ENCODE results near the gene SVOPL. TPM values are rescaled to one million over a fixed set of nuclear protein-coding genes. Genes with fewer than 3 reads are reported as not detected.

The SVOPL gene
- total and polyA plus RNA-seq, 4 donors, result 0.13 to 1.5 (median 0.39) TPM; not detected in 1

DNA sequence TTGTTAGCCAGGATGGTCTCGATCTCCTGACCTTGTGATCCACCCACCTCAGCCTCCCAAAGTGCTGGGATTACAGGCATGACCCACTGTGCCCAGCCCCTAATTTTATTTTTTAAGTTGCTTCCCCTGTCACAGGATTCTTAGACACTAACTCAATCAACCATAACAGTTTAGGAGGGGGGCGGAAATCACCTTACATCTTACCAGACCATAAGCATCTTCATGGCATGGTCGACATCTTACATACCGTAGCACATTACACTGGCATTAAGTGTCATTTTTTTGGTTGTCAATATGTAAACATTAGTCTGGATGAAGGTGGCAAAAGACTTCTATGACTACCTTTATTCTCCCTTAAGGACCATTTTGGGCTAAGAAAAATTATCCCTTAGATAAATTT, 145.5 kb downstream of the SVOPL start:
- DNase-seq, result no peak
- TF ChIP-seq, protein P1, sequence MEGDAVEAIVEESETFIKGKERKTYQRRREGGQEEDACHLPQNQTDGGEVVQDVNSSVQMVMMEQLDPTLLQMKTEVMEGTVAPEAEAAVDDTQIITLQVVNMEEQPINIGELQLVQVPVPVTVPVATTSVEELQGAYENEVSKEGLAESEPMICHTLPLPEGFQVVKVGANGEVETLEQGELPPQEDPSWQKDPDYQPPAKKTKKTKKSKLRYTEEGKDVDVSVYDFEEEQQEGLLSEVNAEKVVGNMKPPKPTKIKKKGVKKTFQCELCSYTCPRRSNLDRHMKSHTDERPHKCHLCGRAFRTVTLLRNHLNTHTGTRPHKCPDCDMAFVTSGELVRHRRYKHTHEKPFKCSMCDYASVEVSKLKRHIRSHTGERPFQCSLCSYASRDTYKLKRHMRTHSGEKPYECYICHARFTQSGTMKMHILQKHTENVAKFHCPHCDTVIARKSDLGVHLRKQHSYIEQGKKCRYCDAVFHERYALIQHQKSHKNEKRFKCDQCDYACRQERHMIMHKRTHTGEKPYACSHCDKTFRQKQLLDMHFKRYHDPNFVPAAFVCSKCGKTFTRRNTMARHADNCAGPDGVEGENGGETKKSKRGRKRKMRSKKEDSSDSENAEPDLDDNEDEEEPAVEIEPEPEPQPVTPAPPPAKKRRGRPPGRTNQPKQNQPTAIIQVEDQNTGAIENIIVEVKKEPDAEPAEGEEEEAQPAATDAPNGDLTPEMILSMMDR (IDR thresholded peaks at IDR 0.05; ENCODE audit: control extremely low read depth, extremely low read depth), result no peak
- WGBS, 2 donors, result 97 to 99% methylated on average over 4 of the region's 4 CpGs
- Histone ChIP-seq H3K9me3 (ENCODE audit: control insufficient read depth in 4 of 4, insufficient read depth in 3 of 4, low read length in 3 of 4) (peaks cover 16 to 37% (median 25%) of the 10 kb centered on the region in 4 donors), H3K36me3 (ENCODE audit: control insufficient read depth in 4 of 4, insufficient read depth in 4 of 4, low read length in 4 of 4) (peaks cover 32 to 92% (median 72%) of the 10 kb centered on the region in 4 donors), H3K27ac (ENCODE audit: low read depth in 1 of 2, low read length in 1 of 2) (no peak overlapping the region), H3K9ac (ENCODE audit: insufficient read depth in 1 of 2, low read length in 2 of 2) (no peak overlapping the region), H3K4me1 (ENCODE audit: control insufficient read depth in 5 of 5, insufficient read depth in 5 of 5, low read length in 5 of 5) (no peaks in the 10 kb centered on the region), H3K27me3 (ENCODE audit: control insufficient read depth in 3 of 3, insufficient read depth in 3 of 3, low read length in 2 of 3) (no peaks in the 10 kb centered on the region), H3K4me3 (no peak overlapping the region)
- ATAC-seq (ENCODE audit: insufficient read depth, low FRiP score), result no peak

DNA sequence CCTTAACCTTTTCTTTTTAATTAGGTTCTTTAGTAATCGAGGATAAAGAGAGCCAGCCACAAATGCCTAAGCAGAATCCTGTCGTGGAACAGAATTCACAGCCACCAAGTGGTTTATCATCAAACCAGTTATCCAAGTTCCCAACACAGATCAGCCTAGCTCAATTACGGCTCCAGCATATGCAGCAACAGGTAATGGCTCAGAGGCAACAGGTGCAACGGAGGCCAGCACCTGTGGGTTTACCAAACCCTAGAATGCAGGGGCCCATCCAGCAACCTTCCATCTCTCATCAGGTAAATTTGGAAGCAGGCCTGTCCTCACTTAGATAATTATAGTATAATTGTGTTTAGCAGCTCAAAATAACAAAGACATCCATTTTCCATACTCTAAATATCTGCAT, 146.5 kb downstream of the SVOPL start:
- H3K27me3 ChIP-seq (ENCODE audit: control insufficient read depth in 3 of 3, insufficient read depth in 3 of 3, low read length in 2 of 3), result no peaks in the 10 kb centered on the region
- TF ChIP-seq, protein P1 (IDR thresholded peaks at IDR 0.05; ENCODE audit: control extremely low read depth, extremely low read depth), result no peak
- DNase-seq, result no peak
- no peak overlapping the region for H3K9ac ChIP-seq (ENCODE audit: insufficient read depth in 1 of 2, low read length in 2 of 2)
- H3K4me1 ChIP-seq (ENCODE audit: control insufficient read depth in 5 of 5, insufficient read depth in 5 of 5, low read length in 5 of 5), result no peaks in the 10 kb centered on the region
- 97 to 98% methylated on average over 4 of the region's 4 CpGs for WGBS, 2 donors
- H3K27ac ChIP-seq (ENCODE audit: low read depth in 1 of 2, low read length in 1 of 2), result no peak overlapping the region
- no peak overlapping the region for H3K4me3 ChIP-seq
- H3K36me3 ChIP-seq (ENCODE audit: control insufficient read depth in 4 of 4, insufficient read depth in 4 of 4, low read length in 4 of 4), result peaks cover 26 to 82% (median 64%) of the 10 kb centered on the region in 4 donors
- no peak for ATAC-seq (ENCODE audit: insufficient read depth, low FRiP score)
- peaks cover 16 to 33% (median 24%) of the 10 kb centered on the region in 4 donors for H3K9me3 ChIP-seq (ENCODE audit: control insufficient read depth in 4 of 4, insufficient read depth in 3 of 4, low read length in 3 of 4)

DNA sequence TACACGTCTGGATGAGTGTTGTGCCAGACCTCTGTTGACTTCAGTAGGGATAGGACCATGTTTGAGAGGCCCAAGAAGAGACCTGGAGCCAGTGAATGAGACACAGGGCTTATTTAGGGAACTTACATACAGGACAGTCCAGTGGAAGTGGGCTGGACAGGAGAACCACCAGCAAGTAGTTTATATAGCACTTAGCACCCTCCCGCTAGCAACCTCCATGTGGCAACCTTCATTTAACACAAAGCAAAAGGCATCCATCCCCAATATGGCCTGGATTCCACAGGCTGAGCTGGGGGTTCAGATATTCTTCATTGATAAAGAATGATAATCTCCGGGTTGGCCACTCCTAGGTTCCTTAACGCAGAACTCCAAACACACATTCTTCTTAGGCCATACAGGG, 147.4 kb downstream of the SVOPL start:
- H3K27me3 ChIP-seq (ENCODE audit: control insufficient read depth in 3 of 3, insufficient read depth in 3 of 3, low read length in 2 of 3), result no peaks in the 10 kb centered on the region
- peaks cover 16 to 28% (median 20%) of the 10 kb centered on the region in 4 donors for H3K9me3 ChIP-seq (ENCODE audit: control insufficient read depth in 4 of 4, insufficient read depth in 3 of 4, low read length in 3 of 4)
- TF ChIP-seq, protein P1 (IDR thresholded peaks at IDR 0.05; ENCODE audit: control extremely low read depth, extremely low read depth), result no peak
- H3K36me3 ChIP-seq (ENCODE audit: control insufficient read depth in 4 of 4, insufficient read depth in 4 of 4, low read length in 4 of 4), result peaks cover 25 to 77% (median 58%) of the 10 kb centered on the region in 4 donors
- ATAC-seq (ENCODE audit: insufficient read depth, low FRiP score), result no peak
- H3K27ac ChIP-seq (ENCODE audit: low read depth in 1 of 2, low read length in 1 of 2), result no peak overlapping the region
- DNase-seq, result no peak
- peaks cover 0 to 4% (median 0%) of the 10 kb centered on the region in 5 donors for H3K4me1 ChIP-seq (ENCODE audit: control insufficient read depth in 5 of 5, insufficient read depth in 5 of 5, low read length in 5 of 5)
- 95 to 97% methylated on average over 4 of the region's 4 CpGs for WGBS, 2 donors
- no peak overlapping the region for H3K4me3 ChIP-seq
- H3K9ac ChIP-seq (ENCODE audit: insufficient read depth in 1 of 2, low read length in 2 of 2), result no peak overlapping the region

DNA sequence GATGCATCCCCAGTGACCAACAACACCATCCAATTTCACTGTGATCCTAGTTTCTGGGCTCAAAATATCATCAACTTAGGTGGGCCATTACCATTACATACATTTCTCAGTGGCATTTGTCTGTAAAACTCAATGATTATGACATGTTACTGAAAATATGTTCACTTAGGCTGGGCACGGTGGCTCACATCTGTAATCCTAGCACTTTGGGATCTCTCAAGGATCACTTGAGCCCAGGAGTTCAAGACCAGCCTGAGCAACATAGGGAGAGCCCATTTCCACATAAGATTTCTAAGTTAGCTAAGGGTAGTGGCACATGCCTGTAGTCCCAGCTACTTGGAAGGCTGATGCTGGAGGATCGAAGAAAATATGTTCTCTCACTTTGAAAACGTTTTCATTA, 150.1 kb downstream of the SVOPL start:
- WGBS, 2 donors, result 92 to 93% methylated on average over 3 of the region's 3 CpGs
- Histone ChIP-seq H3K9ac (ENCODE audit: insufficient read depth in 1 of 2, low read length in 2 of 2) (no peak overlapping the region), H3K4me1 (ENCODE audit: control insufficient read depth in 5 of 5, insufficient read depth in 5 of 5, low read length in 5 of 5) (peaks cover 0 to 4% (median 0%) of the 10 kb centered on the region in 5 donors), H3K27me3 (ENCODE audit: control insufficient read depth in 3 of 3, insufficient read depth in 3 of 3, low read length in 2 of 3) (no peaks in the 10 kb centered on the region), H3K9me3 (ENCODE audit: control insufficient read depth in 4 of 4, insufficient read depth in 3 of 4, low read length in 3 of 4) (peaks cover 0 to 7% (median 3%) of the 10 kb centered on the region in 4 donors), H3K27ac (ENCODE audit: low read depth in 1 of 2, low read length in 1 of 2) (no peak overlapping the region), H3K36me3 (ENCODE audit: control insufficient read depth in 4 of 4, insufficient read depth in 4 of 4, low read length in 4 of 4) (peaks cover 15 to 65% (median 38%) of the 10 kb centered on the region in 4 donors), H3K4me3 (no peak overlapping the region)
- TF ChIP-seq, protein P1 (IDR thresholded peaks at IDR 0.05; ENCODE audit: control extremely low read depth, extremely low read depth), result no peak
- DNase-seq, result no peak
- no peak for ATAC-seq (ENCODE audit: insufficient read depth, low FRiP score)

All from lung (tissue), 12 donors.